ENCODE data around the gene SNORC.

The SNORC gene

DNA sequence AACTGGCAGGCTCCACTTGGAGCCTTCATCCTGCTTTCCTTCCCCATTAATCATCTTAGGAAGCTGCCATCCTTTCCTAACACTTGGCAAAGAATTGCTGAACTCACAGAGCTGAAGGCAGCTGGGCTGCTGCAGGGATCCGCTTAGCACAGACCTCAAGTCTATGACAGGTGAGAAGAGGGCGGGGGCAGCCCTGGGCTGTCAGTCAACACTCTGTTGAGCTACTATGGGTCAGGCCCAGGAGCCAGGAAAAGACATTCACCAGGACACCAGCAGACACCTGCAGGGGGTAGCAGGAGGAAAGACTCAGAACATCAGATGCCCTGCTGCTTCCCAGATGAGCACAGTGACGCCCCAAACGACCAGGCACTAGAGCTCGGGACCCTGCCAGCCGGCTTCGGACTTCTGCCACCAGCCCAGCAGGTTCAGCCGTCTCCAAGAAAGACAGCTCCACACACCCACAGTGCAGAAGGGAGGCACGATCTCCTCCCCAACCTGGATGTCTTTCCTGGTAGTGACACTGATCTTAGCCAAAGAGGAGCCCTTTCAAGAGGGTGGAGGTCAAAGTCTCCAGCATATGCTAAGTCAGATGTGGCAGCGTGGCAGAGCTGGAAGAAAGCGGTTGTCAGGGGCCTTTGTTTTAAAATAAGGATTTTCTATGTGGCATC is 55.2 kb downstream of the SNORC start:
- no peak for DNase-seq (ENCODE audit: low read depth in 1 of 2, low spot score in 1 of 2)

- no peak for DNase-seq (ENCODE audit: low read depth in 1 of 2, low spot score in 1 of 2)
Observed at GRCh38 chr2:232925821-232926156, 55.7 kb downstream of the SNORC start.

DNA sequence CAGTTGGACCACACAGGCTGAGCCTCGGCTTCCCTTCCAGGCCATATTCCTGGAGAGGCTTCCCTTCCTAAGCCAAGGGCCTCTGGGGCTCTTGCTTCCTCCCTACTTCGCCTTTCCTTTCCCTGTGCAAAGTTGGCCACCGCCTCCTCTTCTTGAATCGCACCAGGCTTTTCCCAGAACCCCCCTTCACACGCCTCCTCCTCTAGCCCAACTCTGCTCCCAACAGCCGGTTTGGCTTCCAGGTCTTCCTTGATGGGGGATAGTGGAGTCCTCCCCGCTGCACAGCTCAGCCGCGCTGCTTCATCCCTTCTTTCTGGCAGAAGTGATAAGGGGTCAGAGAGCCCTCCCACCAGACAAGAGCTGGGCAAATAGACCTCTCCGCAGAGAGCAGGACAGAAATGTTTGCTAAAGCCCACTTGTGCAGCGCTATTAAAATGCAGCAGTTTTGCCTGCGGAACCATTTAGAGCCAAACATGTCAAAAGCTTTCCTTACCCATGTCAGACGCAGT is 56.4 kb downstream of the SNORC start:
- no peak for DNase-seq (ENCODE audit: low read depth in 1 of 2, low spot score in 1 of 2)

DNA sequence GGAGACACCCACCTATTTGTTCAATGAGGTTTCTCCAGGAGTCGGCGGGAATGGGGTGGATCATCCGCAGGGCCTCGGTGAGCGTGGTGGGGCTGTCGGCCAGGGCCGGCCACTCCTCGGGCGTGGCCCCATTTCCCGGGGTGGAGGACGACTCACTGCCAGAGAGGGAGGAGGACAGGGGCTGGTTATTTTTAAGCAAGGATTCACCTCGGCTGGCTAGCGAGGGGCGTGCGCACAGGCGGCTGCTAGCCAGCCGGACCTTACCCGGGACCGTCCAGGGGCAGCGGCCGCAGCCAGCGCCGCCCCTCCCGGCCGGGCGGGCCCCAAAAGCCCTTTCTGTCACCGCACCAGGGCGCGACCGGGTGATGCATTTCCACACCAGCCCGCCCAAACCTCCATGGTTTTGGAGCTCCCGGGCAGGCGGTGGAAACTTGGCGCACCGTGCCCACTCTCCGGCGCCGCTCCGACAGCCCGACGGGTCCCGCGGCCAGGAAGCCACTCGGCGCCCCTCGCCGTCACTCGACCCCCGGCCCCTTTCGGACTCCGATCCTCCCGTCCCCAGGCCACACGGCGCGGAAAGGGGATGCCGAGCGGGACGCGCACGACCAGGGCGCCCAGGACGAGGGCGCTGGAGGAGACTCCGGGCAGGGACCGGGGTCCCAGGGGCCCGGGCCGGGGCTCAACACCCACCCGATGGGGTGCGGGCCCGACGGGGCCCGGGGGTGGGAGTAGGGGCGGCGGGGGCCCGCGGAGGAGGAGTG is 57.1 kb downstream of the SNORC start:
- no peak for DNase-seq (ENCODE audit: low read depth in 1 of 2, low spot score in 1 of 2)

DNA sequence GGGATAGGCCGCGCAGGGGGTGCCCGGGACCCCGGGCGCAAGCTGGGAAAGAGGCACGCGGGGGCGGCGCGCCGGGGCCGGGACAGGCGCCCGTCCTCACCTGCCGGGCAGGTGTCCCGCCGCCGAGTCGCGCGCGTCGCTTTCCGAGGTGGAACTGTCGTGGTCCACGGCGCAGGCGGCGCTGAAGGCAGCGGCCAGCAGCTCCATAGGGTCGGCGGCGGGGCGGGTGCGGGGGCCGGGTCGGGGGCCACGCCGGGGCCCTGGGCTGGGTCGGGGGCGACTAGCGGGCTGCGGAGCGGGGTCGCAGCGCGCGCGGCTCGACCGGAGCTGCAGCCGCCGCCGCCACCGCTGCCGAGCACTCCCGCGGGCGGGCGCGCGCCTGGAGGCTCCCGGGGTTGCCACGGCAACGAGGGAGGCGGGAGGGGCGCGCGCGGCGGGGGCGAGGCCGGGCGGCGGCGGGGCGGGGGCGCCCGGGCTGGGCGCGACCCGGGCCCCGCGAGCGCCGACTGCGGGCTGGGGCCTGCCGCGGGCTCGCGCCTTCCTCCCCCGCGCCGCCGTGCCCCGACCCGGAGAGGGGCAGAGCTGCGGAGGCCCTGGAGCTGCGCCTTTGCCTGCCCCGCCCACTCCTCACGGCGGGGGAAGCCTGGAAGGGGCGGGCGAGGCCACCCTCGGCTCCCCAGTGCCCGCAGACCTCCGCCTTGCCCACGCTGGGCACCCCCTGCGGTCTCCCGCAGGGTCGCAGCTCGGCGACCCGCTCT is 57.9 kb downstream of the SNORC start:
- DNase-seq (ENCODE audit: low read depth in 1 of 2, low spot score in 1 of 2): no peak
